Measurements from ENCODE around the gene CCL22.
"Not testable (repeated sequence)": the region's sequence is repeated elsewhere in the genome, so short reads cannot be mapped to it uniquely, and the experiment has no call there.

Gene CCL22, protein sequence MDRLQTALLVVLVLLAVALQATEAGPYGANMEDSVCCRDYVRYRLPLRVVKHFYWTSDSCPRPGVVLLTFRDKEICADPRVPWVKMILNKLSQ

DNA sequence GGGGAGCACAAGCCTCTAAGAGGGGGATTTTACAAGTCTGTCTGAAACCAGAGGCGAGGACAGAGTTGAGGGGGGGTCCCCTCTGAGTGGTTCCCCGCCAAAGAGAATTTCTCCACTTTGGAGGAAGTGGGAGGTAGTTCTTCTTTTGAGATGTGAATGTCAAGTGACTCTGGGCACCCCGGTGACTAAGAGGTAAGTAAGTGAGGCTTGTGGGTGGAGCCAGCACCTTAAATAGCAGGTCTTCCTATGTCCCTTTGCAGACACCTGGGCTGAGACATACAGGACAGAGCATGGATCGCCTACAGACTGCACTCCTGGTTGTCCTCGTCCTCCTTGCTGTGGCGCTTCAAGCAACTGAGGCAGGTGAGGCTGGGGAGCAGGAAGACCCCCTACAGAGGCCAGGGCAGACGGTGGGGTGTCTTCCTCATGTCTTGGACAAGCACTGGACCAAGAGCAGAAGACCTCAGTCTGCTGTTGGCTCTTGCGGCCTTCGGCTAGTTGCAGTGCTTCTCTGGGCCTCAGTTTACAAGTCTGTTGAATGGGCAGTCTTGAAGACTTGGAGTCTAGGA, at the start of gene CCL22:
CCL22 (plus strand) TSS at position 257 of the 569 bp plus-strand sequence; CDS start at position 291, 34 bp downstream.
- DNase-seq, result no peak

DNA sequence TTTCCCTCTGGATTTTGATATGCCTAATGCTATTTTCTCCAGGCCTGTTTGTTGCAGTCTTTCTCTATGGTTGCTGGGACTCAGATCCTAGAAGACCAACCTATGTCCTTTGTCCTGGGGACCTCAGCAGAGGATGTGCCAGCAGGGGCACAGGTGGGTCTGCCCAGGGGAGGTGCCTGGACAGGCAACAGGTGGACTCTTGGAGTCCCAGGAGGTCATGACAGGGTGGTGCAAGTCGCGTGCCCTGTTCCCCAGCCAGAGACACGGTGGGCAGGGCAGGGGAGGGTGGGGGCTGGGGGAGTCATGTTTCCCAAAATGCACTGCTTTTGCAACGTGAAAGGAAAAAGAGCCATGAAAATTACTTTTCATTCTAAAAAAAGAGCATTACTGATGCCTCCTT, 47.8 kb upstream of the CCL22 start:
- DNase-seq, result no peak

DNA sequence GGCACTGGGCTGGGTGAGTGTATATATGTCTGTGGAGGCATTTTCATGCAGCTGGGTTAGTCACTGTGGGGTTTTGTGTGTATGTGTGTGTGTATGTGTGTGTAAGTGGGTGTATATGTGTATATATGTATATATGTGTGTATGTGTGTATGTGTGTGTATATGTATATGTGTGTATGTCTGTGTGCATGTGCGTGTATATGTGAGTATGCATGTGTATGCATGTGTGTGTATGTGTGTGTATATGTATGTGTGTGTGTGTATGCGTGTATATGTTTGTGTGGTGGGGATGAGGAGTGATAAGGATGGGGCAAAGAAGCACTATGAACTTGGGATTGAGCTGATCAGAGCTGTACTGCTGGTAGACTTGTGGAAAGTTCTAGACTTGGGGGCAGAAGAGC, 45.1 kb upstream of the CCL22 start:
- no peak for DNase-seq

DNA sequence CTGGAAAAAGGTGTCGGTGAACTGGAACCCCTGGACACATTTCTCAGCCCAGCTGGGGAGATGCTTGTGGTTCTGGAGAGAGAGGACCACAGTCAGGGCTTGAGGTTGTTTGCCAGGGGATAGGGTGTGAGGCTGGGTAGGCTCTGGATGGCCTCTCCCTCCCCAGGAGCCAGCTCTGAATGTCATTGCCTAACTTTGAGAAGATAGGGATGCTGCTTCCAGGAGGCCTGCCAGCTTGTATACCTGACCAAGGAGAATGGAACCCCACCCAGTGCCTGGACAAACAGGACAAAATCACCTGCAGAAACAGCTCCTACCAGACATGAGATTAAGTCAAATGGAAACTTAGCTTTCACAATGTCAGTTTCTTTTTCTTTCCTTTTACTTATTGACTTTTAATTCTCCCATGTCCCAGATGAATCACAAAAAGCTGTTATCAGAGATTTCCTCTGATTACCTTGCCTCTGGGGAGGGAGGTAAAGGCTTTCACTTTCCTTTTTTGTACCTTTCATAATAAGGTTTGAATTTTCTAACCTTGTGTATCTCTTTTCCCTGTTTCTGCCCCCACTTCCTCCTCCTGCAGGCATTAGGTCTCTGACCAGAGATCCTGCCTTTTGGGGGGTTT, 44.3 kb upstream of the CCL22 start:
- no peak for DNase-seq

DNA sequence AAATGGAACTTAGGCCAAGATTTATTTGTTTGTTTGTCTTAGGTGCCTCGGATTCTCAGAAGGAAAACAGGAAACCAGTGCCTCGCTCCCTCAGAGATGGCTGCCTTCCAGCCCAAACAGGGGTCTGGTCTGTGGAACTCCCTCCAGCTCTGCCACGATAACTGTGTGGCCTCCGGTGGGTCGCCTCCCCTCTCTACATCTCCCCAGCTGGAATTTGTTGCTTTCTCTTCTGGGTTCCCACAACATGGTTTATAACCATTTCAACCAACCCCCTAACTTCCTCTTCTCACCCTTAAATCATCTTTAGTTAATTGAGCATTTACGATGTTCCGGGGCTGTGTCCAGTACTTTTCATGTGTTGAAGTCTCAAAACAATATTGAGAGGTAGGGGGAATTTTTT, 43.2 kb upstream of the CCL22 start:
- no peak for DNase-seq

DNA sequence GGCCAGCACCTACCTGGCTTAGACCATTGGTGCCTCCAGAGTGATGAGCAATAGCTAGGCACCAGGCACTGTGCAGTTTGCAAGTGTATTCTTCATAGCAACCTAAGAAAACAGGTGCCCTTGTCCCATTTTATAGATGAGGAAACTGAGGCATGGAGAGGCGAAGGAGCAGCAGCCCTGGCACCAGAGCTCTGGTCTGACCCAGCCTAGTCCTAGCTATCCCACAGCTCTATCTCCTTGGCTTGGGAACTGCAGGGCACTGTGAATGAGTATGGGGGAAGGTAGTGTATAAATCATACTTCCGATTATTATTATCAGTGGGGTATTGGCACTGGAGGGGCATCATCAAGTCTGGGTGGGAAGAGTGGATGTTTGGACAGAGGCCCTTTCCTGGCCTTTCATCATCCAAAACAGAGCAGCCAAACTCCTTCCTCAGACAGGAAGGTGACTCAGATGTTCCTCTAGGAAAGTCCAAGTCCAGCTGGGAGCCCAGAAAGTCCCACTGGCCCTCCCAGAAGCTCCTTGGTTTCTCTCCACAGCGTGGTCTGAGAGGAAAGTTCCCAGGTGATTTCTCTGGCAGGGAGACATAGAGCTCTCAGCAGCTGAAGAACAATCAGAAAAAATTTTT, 42.1 kb upstream of the CCL22 start:
- DNase-seq, result no peak

DNA sequence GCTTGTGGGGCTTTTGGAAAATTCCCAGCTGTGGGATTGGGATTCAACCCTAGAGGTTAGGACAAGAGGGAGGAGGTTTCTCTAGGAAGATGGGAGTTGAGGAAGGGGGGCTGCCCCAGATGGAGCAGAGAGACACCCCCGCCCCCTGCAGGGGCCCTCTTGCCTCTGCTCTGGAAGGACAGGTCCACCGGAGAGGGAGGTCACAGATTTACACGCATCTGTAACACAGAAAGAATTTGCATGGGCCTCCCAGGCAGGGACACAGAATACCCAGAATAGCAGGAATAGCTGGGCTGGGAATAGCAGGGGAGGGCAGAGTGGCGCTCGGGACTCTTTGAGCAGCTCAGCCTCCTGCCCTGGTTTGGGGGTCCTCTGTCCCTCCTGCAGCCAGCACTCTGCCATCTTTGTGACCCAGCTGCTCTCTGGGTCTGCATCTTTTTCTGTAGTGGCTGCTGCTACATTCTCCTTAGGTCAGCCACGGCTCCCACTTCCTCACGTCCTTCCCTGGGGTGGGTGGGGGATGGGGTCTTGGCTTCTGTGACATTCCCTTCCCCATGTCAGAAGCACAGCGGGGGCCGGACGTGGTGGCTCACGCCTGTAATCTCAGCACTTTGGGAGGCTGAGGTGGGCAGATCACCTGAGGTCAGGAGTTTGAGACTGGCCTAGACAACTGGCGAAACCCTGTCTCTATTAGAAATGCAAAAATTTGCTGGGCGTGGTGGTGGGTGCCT, 40.2 kb upstream of the CCL22 start:
- DNase-seq, result no peak

DNA sequence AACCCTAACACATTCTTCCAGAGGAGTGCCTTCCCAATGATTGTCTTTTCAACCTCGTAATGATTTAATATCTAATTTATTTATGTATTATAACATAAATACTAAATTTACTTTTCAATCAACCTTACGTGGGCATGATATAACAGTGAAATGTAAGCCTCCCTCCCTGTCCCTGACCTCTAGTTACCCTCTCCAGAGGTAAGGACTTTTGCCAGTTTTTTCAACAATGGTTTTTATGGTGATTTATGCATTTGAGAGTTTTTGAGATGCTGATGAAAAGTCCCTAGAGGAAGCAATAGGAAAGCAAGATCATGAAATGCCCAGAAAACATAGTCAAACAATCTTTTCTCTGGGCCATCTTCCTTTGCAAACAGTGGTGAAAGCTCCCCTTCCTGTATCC, 38.9 kb upstream of the CCL22 start:
- DNase-seq, result no peak

DNA sequence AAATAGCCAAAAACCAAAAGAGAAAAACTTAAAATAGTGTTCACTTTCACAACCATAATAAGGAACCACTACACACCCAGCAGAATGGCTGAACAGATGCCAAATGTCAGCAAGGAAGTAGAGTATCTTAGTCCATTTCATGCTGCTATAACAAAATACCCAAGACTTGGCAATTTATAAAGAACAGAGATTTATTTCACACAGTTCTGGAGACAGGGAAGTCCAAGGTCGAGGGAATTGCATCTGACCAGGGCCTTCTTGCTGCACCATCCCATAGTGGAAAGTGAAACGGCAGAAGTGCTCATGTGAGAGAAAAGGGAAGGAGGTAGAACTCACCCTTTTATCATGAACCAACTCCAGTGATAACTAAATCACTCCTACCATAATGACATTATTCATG, 33.8 kb upstream of the CCL22 start:
- DNase-seq, result no peak

DNA sequence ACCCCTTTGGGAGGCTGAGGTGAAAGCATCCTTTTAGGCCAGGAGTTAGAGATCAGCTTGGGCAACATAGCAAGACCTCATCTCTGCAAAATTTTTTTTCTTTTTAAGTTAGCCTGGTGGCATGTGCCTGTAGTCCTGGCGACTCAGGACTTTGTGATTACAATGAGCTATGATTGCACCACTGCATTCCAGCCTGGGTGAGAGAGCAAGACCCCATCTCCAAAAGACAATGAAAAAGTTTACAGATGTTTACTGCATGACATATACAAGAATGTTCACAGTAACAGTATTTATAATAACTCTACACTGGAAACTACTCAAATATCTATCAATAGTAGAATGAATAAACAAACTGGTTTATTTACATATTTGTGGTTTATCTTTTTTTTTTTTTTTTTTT, 33.1 kb upstream of the CCL22 start:
- no peak for DNase-seq

DNA sequence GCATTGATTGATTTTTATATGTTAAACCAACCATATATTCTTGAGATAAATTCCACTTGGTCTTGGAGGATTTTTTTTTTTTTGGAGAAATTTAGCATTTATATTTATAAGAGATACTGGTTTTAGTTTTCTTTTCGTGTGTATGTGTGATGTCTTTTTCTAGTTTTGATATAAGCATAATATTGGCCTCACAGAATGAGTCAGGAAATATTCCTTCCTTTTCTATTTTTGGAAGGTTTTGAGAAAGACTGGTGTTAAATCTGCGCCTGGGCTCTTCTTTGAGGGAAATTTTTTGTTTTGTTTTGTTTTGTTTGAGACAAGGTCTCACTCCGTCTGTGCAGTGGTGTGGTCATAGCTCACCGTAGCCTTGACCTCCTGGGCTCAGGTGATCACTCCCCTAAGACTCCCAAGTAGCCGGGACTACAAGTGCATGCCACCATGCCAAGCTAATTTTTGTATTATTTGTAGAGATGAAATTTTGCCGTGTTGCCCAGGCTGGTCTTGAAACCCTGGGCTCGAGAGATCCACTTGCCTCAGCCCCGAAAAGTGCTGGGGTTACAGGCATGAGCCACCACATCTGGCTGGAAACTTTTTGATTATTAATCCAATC, 28.8 kb upstream of the CCL22 start:
- DNase-seq, result no peak

DNA sequence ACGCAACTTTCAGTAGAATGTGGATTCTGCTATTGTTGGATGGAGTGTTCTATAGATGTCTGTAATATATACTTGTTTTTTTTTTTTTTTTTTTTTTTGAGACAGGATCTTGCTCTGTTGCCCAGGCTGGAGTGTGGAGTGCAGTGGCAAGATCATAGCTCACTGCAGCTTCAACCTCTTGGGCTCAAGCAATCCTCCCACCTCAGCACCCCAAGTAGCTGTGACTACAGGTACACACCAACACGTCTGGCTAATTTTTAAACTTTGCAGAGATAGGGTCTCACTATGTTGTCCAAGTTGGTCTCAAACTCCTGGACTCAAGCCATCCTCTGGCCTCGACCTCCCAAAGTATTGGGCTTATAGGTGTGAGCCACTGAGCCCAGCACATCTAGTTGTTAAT, 27.2 kb upstream of the CCL22 start:
- no peak for DNase-seq

DNA sequence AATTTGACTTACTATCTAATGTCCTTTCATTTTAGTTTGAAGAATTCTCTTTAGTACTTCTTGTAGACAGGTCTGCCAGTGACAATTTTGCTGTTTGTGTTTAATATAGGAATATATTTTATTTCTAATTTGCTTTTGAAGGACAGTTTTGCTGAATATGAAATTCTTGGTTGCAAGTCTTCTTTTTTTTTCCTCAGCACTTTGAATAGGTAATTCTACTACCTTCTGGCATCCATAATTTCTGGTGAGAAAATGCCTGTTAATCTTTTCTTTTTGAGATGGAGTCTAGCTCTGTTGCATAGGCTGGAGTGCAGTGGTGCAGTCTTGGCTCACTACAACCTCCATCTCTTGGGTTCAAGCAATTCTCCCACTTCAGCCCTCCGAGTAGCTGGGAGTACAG, 25.2 kb upstream of the CCL22 start:
- DNase-seq, result no peak

DNA sequence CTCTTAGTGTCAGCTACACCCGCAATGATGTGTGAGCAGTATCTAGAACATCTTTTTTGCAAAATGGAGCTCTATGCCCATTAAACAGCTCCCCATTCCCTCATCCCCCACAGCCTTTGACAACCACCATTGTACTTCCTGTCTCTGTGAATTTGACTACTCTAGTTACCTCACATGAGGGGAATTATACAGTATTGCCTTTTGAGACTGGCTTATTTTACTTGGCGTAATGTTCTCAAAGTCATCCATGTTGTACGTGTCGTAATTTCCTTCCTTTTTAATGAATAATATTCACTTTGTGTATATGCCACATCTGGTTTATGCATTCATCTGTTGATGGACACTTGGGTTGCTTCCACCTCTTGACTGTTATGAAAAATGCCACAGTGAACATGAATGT, 23.2 kb upstream of the CCL22 start:
- no peak for DNase-seq

DNA sequence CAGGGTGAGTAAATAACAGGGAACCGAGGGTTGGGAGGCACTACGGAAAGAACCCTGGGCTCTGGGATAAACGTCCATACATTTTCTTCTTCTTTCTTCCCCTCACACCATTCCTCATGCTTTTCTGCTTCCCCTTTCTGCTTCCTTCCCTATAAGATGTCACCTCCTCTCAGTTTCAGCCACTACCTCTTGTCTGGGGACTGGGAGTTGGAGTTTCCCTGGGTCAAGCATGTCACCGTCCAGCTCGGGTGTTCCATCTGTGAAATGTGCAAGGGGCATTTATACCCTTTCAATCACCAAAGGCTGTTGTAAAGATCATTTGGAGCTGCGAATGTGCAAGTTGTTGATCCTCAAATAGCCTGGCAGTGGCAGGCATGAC, 17.5 kb upstream of the CCL22 start:
- no peak for DNase-seq

DNA sequence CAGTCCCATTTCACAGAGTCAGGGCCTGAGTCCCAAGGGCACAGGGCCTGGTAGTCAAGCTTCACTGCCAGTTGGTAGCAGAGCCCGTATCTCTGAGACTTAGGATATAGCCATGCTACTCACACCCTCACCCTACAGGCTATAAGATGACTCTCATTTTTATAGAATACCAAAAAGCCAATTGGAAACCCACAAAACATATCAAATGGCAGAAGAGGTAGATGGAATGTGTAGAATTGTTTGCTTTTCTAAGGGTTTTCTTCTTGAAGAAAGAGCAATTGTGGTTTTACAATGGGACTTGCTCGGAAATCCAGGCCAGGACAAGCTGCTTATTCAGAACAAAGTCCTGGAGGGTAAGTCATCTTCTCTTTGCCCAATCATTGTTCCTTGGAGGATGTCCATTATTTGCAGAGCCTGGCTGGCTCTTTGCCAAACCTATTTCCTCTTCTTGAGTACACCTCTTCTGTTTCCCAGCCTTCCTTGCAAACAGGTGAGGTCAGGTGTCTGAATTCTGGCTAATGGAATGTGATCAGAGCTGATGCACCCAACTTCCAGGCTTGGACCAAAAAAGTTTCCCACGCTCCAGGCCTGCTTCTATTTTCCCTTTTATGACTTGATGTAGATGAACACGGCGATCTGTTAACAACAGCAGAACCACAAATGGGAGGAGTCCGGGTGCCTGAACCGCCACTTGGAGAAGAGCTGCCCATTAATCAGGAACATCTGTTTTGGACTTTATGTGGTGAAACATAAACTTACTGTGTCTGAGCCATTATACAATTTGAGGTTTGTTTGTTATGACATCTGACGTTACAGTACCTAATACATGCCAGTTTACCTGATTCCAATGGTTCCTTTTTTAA, 16.9 kb upstream of the CCL22 start:
- no peak for DNase-seq

DNA sequence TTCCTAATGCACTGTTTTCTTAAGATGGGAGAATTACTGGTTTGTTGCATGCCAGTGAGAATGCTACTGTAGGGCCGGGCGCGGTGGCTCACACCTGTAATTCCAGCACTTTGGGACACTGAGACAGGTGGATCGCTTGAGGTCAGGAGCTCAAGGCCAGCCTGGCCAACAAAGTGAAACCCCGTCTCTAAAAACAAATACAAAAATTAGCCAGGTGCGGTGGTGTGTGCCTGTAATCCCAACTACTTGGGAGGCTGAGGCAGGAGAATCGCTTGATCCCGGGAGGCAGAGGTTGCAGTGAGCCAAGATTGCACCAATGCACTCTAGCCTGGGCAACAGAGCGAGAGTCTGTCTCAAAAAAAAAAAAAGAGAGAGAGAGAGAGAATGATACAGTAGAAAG, 16.0 kb upstream of the CCL22 start:
- not testable (repeated sequence) for DNase-seq

DNA sequence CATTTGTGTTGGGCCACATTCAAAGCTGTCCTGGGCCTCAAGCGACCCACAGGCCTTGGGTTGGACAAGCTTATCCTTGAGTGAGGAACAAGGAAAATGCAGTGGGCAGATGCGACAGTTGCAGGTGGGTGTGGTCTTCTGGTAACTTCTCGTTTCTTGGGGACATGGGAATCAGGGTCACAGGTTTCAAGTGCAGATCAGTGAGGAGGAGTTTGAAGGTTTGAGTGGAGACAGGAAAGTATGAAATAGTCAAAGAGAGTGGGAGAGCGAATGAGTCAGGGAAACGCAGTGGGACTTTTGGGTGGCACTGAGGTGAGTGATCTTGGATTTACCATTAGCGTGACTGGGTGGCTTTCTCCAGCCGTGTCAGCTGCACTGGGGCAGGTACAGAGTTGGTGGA, 15.4 kb upstream of the CCL22 start:
- DNase-seq, result no peak

DNA sequence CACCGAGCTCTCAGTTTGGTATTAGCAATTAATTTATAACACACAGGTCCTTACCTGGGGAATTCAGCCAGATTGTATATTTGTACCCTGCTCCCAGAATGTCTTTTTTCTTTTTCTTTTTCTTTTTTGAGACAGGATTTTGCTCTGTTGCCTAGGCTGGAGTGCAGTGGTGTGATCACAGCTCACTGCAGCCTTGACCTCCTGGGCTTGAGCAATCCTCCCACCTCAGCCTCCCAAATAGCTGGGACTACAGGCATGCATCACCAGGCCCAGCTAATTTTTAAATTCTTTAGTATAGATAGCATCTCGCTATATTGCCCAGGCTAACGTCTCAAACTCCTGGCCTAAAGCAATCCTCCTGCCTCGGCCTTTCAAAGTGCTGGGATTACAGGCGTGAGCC, 14.5 kb upstream of the CCL22 start:
- DNase-seq, result not testable (repeated sequence)

DNA sequence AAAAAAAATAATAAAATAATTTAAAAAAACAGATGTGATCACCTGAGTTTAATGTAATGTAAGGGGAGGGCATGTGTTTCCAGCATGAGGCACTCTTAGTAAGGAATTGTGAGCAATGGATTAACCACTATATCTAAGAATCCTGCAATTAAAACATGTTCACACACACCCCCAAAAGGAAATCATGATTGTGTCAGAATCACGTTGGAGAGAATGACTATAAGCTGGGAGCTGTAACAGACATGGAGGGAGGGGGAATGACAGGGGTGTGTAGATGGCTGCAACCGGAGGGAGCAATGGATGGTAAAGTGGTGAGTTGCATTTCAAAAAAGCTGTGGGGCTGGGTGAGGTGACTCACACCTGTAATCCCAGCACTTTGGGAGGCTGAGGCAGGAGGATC, 13.6 kb upstream of the CCL22 start:
- no peak for DNase-seq

DNA sequence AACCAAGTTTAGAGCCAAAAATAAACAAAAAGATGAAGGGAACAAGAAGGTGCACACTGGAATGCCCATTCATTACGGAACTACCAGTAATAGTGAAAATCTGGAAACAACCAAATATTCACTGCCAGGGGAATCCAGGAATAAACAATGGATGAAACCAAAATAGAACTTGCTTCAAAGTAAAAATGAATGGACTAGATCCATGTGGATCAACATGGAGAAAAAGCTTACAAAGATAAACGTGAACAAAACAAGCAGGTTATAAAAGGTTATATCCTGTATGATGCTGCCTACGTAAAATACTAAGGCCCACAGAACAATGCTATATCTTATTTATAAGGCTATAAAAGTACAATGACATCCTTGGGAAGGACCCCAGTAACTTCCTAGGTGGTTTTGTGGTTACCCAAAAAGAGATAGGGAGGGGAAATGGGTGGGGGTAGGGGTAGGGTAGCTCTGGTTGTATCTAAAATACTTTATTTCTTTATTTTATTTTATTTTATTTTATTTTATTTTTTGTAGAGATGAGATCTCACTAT, 12.8 kb upstream of the CCL22 start:
- no peak for DNase-seq

DNA sequence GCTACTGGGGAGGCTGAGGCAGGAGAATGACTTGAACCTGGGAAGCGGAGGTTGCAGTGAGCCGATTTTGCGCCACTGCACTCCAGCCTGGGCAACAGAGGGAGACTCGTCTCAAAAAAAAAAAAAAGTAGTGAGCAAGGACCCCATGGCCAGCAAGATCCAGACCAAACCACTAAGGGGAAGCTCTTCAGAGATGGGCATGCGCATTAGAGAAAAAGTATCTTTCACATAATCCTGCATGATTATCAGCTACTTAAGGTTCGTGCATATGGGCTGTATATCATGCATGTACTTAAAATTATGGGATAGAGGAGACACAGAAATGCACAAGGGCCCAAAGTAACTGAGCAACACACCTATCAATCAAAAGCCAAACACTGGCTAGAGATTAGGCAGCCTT, 10.7 kb upstream of the CCL22 start:
- no peak for DNase-seq
